HepG2 (cell line): ENCODE measurements around the gene NBPF9. TPM values are rescaled to one million over a fixed set of nuclear protein-coding genes. Genes with fewer than 3 reads are reported as not detected.
"Not testable (repeated sequence)": the region's sequence is repeated elsewhere in the genome, so short reads cannot be mapped to it uniquely, and the experiment has no call there.

Source experiments
- ATAC-seq: fragments of 200-7000 bp; cut with Tn5 transposase; 3 replicates; pipeline ENCODE4 v1.9.1; 2020; ENCODE audit warnings: mild to moderate bottlenecking, moderate library complexity
- BruUV-seq: library from RNA; stranded (reverse); fragments of 400-500 nt; replicated peaks from 2 replicates; lab custom pipeline; 2021; lab: Mats Ljungman, UMichigan
- CTCF ChIA-PET: fragments of 300-600 bp; formaldehyde crosslinking; extraction: SDS; loops from one replicate; lab custom pipeline; 2021; ENCODE audit warnings: low total read pairs, inconsistent platforms, low intra/inter-chr PET ratio; lab: Yijun Ruan, JAX
- POLR2A ChIA-PET: fragments of 350-600 bp; sonication (Branson Sonifier 250); formaldehyde crosslinking; loops from one replicate; lab custom pipeline; 2020; ENCODE audit warnings: antibody characterized with exemption, inconsistent platforms; lab: Yijun Ruan, JAX
- DNase-seq: peaks from one replicate; pipeline ENCODE4 v3.0.0-alpha.2; 2015; ENCODE audit warnings: low spot score
- FAIRE-seq: peaks from 3 replicates; lab custom pipeline; 2011; peaks lifted over from hg19 to GRCh38; lab: Jason Lieb, UNC
- H2AFZ ChIP-seq: one replicate; pipeline ENCODE4 v1.6.1; 2011; ENCODE audit warnings: low read length, inconsistent platforms
- H3K27ac ChIP-seq: fragments of 300-600 bp; 3 replicates; pipeline ENCODE4 v1.8.0; 2011; ENCODE audit warnings: mixed run types, mild to moderate bottlenecking, mixed read lengths, low read length, inconsistent platforms; ENCODE audit not compliant: insufficient read depth; ENCODE audit errors: extremely low read length
- H3K27me3 ChIP-seq, 2 experiments: fragments of 200-600 bp in 1 of 2; 2 replicates in 1 of 2; 3 replicates in 1 of 2; pipeline versions ENCODE4 v1.6.0 to v1.8.0; 2011; ENCODE audit warnings: low read length in 2 of 2, mild to moderate bottlenecking in 2 of 2, moderate library complexity in 2 of 2, inconsistent platforms in 1 of 2; ENCODE audit not compliant: insufficient read depth in 2 of 2, control insufficient read depth in 1 of 2
- H3K36me3 ChIP-seq, 2 experiments: fragments of 200-600 bp in 1 of 2; replicated peaks in 1 of 2; 2 replicates in 1 of 2; 3 replicates in 1 of 2; pipeline versions ENCODE4 v1.5.1 to v1.8.0; 2011; ENCODE audit warnings: low read length in 2 of 2, inconsistent platforms in 1 of 2; ENCODE audit not compliant: insufficient read depth in 2 of 2, control insufficient read depth in 1 of 2
- H3K4me1 ChIP-seq: 2 replicates; pipeline ENCODE4 v1.5.1; 2012; ENCODE audit warnings: low read length, inconsistent platforms; ENCODE audit not compliant: insufficient read depth
- H3K4me2 ChIP-seq: 2 replicates; pipeline ENCODE4 v1.6.0; 2011; ENCODE audit warnings: low read depth, low read length, inconsistent platforms
- H3K4me3 ChIP-seq, 3 experiments: fragments of 200-600 bp in 1 of 3; sonication (generic), shearing (Covaris generic) in 1 of 3; replicated peaks in 1 of 3; 2 replicates each; pipeline ENCODE4 v1.5.1; 2011 to 2016; ENCODE audit warnings: low read length in 3 of 3, inconsistent platforms in 2 of 3, low read depth in 2 of 3, mild to moderate bottlenecking in 2 of 3, control low read depth in 1 of 3, mixed read lengths in 1 of 3; ENCODE audit not compliant: insufficient read depth in 1 of 3
- H3K79me2 ChIP-seq: one replicate; pipeline ENCODE4 v1.6.1; 2011; ENCODE audit warnings: low read length, inconsistent platforms; ENCODE audit not compliant: insufficient read depth
- H3K9ac ChIP-seq: 2 replicates; pipeline ENCODE4 v1.6.0; 2011; ENCODE audit warnings: mild to moderate bottlenecking, low read depth, low read length, inconsistent platforms; ENCODE audit not compliant: insufficient read depth
- H3K9me3 ChIP-seq: 2 replicates; pipeline ENCODE4 v1.5.1; 2012; ENCODE audit warnings: mild to moderate bottlenecking, low read length
- H4K20me1 ChIP-seq: 2 replicates; pipeline ENCODE4 v1.6.0; 2011; ENCODE audit warnings: inconsistent platforms, mild to moderate bottlenecking, low read length, moderate library complexity; ENCODE audit not compliant: insufficient read depth
- WGBS: methylation state at CpG from one replicate; pipeline ENCODE4 v1.1.6; 2017; ENCODE audit warnings: low lambda C conversion rate; 5-methylcytosine and 5-hydroxymethylcytosine counted together
- in situ Hi-C: cut with HindIII; loops from 2 replicates; pipeline ENCODE4 v1.10.0; 2017; ENCODE audit warnings: low pct_unique_long_range_greater_than_20kb; ENCODE audit not compliant: extremely low pct_ligation_motif_present
- intact Hi-C: fragments of 100-400 bp; cut with micrococcal nuclease; formaldehyde crosslinking; loops from one replicate; pipeline ENCODE4 v1.10.0; 2022; ENCODE audit not compliant: unreplicated experiment
- polyA plus RNA-seq, 8 experiments: library from polyadenylated mRNA; depleted of rRNA in 3 of 8; stranded (reverse) in 7 of 8; unstranded in 1 of 8; fragments of >200 nt; fragmentation: Illumina TruSeq in 4 of 8; extraction: Trizol in 4 of 8; gene quantifications; 2 replicates each; pipeline versions ENCODE4 v1.2.1 to v1.2.3, GENCODE V29; 2011 to 2016; ENCODE audit warnings: low read depth in 4 of 8, missing spikeins in 1 of 8, mixed read lengths in 1 of 8; ENCODE audit not compliant: insufficient read depth in 1 of 8
- total RNA-seq, 5 experiments: library from RNA; depleted of rRNA; stranded (reverse); fragments of >200 nt; fragmentation: Illumina TruSeq; extraction: Trizol; gene quantifications; 2 replicates each; pipeline ENCODE4 v1.2.3, GENCODE V29; 2016; ENCODE audit warnings: low read depth in 1 of 5

The NBPF9 gene
- total and polyA plus RNA-seq, 2 of the 13 experiments (the other 11 are each of a cell fraction or from before 2014, with no cell fraction given): 9.1 to 10.9 TPM

DNA sequence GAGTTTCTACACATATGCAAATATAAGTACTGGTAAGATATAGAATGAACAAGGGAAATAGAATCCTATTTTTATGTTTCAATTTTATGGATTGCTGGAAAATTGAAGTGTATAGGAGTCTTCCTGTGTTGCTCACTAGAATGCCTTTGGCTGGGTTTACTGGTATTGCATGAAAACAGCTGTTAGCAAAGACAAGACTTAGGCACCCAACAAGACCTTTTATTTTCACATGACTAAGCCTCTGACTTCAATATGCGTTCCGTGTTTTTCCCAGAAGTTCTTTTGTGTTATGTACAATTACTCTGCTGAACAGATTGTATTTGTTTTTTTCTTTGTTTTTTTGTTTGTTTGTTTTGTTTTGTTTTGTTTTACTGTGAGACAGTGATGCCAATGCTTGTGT lies 34.2 kb upstream of the NBPF9 start:
- H4K20me1 ChIP-seq, H2AFZ ChIP-seq, POLR2A ChIA-PET, H3K9me3 ChIP-seq, H3K36me3 ChIP-seq, H3K9ac ChIP-seq, CTCF ChIA-PET, DNase-seq, FAIRE-seq, H3K79me2 ChIP-seq, in situ Hi-C loops, ATAC-seq, H3K27me3 ChIP-seq, BruUV-seq, H3K27ac ChIP-seq, H3K4me3 ChIP-seq, H3K4me1 ChIP-seq, H3K4me2 ChIP-seq, intact Hi-C loops: not testable (repeated sequence)
- 66% methylated on average over 2 of the region's 2 CpGs for WGBS

DNA sequence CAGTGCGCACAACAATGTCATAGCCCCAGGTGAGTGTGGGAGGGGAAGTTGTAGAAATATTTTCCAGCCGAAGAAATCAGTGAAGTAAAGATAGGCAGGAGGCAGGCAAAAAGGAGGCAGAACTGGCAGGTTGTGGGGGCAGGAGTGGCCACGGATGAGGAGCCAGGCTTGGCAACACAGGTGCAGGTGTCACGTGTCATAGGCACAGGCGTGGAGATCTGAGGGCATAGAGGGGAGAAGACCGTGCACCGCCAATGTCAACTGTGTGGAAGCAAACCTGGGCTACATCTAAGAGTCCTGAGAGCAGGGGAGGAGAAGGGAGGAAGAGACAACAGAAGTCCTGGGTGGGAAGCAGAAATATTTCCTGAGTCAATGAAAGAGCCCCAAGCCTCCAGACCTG lies 27.6 kb upstream of the NBPF9 start:
- H3K36me3 ChIP-seq, H3K9ac ChIP-seq, H4K20me1 ChIP-seq, intact Hi-C loops, H2AFZ ChIP-seq, BruUV-seq, FAIRE-seq, in situ Hi-C loops, H3K4me1 ChIP-seq, ATAC-seq, H3K4me3 ChIP-seq, H3K79me2 ChIP-seq, H3K9me3 ChIP-seq, CTCF ChIA-PET, POLR2A ChIA-PET, H3K4me2 ChIP-seq, H3K27me3 ChIP-seq, DNase-seq, H3K27ac ChIP-seq: not testable (repeated sequence)
- WGBS: 45% methylated on average over 7 of the region's 7 CpGs

DNA sequence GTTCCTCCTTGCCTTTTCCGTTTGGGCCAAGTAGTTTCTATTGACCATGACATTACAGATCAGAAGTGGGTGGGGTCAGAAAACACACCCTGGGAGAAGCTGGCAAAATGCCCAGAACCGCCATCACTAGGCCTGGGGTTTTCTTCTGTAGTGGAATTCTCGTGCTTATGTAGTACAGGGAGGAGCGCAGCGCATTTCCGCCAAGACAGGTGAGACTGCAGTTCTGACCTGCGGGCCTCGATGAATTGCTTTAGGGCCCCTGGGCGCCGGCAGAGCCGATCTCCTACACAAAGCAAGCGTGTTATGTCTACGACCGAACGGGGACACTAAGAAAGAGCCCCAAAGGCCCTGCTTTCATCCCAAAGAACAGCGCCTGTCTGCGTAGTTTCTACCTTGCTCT lies 25.9 kb upstream of the NBPF9 start:
- H3K4me1 ChIP-seq, H4K20me1 ChIP-seq, H3K9ac ChIP-seq, H3K27me3 ChIP-seq, in situ Hi-C loops, H2AFZ ChIP-seq, CTCF ChIA-PET, H3K4me3 ChIP-seq, H3K4me2 ChIP-seq, H3K27ac ChIP-seq, intact Hi-C loops, POLR2A ChIA-PET, BruUV-seq, ATAC-seq, H3K79me2 ChIP-seq, DNase-seq, H3K36me3 ChIP-seq, FAIRE-seq, H3K9me3 ChIP-seq: not testable (repeated sequence)
- no CpG with 5 or more reads among the region's 17 CpGs for WGBS

DNA sequence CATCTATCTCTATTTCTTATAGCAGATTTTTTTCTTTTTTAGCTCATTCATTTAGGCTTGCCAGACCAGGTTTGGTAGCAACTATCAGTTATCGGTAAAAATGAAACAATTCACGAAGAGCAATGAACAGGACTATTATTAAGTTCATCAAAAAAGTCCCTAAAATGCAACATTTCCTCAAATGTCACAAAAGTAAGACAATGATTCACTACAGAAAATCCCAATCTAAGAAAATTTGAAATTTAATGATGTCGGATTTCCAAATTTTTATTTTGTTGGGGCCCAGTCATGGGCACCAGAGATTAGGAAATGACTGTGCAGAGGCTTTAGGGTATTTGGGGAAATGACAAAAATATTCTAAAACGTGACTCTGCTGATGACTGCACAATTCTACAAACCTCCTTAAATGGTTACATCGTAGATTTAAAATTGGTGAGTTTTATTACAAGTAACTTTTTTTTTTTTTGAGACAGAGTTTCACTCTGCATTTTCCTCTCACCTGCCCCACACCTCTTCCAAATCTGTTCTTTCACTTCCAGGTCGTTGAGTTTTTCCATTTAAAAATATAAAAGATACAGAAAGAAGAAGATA lies 23.3 kb upstream of the NBPF9 start:
- H3K9ac ChIP-seq, intact Hi-C loops: not testable (repeated sequence)

More for the DNA sequence above, 23.3 kb upstream of the NBPF9 start:
- H3K79me2 ChIP-seq, H3K4me2 ChIP-seq, POLR2A ChIA-PET, CTCF ChIA-PET, H3K27ac ChIP-seq, H3K27me3 ChIP-seq, H4K20me1 ChIP-seq, in situ Hi-C loops, H2AFZ ChIP-seq, H3K4me3 ChIP-seq, ATAC-seq, DNase-seq, H3K36me3 ChIP-seq, BruUV-seq, H3K9me3 ChIP-seq, H3K4me1 ChIP-seq, FAIRE-seq: not testable (repeated sequence)
- whole genome bisulfite sequencing: 46% methylated on average over 6 of the region's 6 CpGs
